ENCODE data around the gene PFDN1.

Gene PFDN1

DNA sequence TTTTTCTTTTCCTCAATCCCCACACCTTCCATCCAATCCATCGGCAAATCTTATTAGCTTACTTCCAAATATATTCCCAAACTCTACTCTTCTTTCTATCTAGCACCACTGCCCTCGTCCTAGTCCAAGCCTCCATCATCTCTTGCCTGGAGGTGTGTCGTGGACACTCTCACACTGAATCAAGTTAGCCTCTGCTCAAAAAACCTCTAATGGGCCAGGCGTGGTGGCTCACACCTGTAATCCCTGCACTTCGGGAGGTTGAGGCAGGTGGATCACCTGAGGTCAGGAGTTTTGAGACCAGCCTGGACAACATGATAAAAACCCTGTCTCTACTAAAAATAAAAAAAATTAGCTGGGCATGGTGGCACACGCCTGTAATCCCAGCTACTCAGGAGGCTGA lies 46.2 kb downstream of the PFDN1 start:
- Histone ChIP-seq H3K9ac (no peak overlapping the region), H4K20me1 (peaks cover 31% of the 10 kb centered on the region; the same call in 1 of the 2 replicates), H3K9me3 (peaks cover 16% of the 10 kb centered on the region; the same call in 1 of the 2 replicates), H3K27me3 (no peaks in the 10 kb centered on the region), H3K4me1 (peaks cover 35% of the 10 kb centered on the region), H3K4me3 (no peak overlapping the region), H3K36me3 (peaks cover 67% of the 10 kb centered on the region), H3K27ac (no peak overlapping the region), H3K4me2 (no peak overlapping the region)
- no peak for TF ChIP-seq Cebpa-rat (IDR thresholded peaks at IDR 0.05)

DNA sequence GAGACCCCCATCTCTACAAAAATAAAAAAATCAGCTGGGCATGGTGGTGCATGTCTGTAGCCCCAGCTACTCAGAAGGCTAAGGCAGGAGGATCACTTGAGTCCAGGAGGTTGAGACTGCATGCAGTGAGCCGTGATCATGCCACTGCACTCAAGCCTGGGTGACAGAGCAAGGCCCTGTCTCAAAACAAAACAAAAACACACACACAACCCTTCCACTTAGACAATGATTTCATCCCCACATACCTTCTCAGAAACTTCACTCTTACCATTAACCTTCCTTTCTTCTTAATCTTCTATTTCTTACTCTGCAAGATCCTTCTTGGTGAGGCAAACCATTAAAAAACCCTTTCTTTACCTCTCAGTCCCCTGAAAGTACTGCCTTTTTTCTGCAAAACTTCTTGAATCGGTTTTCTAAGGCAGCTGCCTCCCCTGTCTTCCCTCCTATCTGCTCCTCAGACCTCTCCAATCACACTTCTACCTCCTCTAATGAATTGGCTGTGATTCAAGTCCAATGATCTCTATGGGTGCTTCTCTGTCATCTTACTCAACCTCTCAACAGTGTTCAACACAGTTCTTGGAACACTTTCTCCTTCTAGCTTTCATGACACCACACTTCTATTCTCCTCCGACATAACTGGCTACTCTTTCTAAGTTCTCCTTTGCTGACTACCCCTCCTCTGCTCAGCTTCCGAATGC lies 47.3 kb downstream of the PFDN1 start:
- Histone ChIP-seq H3K4me1 (peaks cover 46% of the 10 kb centered on the region), H3K4me2 (no peak overlapping the region), H3K9me3 (peaks cover 13% of the 10 kb centered on the region; the same call in 1 of the 2 replicates), H3K36me3 (peaks cover 57% of the 10 kb centered on the region), H3K4me3 (no peak overlapping the region), H3K9ac (no peak overlapping the region), H3K27ac (no peak overlapping the region), H3K27me3 (no peaks in the 10 kb centered on the region), H4K20me1 (peaks cover 32% of the 10 kb centered on the region; the same call in 1 of the 2 replicates)
- TF ChIP-seq Cebpa-rat (IDR thresholded peaks at IDR 0.05) = no peak

DNA sequence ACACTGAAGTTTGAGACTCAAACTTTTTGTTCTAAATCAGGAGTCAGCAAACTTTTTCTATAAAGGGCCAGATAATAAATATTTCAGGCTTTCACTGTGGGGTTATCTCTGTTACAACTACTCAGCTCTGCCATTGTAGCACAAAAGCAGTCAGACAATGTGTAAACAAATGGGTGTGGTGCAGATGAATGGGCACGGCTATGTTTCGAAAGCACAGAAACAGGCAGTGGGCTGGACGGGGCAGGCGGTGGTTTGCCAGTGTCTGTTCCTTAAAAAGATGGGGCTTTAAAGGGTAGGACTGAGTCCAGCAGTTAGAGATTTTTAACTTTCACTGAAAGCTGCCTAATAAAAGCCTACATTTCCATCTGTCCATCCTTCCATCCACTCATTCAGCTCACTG lies 48.9 kb downstream of the PFDN1 start:
- no peak overlapping the region for H3K27ac ChIP-seq
- H3K27me3 ChIP-seq = no peaks in the 10 kb centered on the region
- H3K4me3 ChIP-seq = no peak overlapping the region
- peaks cover 62% of the 10 kb centered on the region for H3K4me1 ChIP-seq
- no peak for TF ChIP-seq Cebpa-rat (IDR thresholded peaks at IDR 0.05)
- peaks cover 32% of the 10 kb centered on the region; the same call in 1 of the 2 replicates for H4K20me1 ChIP-seq
- H3K36me3 ChIP-seq = peaks cover 46% of the 10 kb centered on the region
- H3K9me3 ChIP-seq = no peaks in the 10 kb centered on the region
- H3K9ac ChIP-seq = no peak overlapping the region
- H3K4me2 ChIP-seq = peak overlapping the region; percentile 73; the same call in 1 of the 2 replicates

DNA sequence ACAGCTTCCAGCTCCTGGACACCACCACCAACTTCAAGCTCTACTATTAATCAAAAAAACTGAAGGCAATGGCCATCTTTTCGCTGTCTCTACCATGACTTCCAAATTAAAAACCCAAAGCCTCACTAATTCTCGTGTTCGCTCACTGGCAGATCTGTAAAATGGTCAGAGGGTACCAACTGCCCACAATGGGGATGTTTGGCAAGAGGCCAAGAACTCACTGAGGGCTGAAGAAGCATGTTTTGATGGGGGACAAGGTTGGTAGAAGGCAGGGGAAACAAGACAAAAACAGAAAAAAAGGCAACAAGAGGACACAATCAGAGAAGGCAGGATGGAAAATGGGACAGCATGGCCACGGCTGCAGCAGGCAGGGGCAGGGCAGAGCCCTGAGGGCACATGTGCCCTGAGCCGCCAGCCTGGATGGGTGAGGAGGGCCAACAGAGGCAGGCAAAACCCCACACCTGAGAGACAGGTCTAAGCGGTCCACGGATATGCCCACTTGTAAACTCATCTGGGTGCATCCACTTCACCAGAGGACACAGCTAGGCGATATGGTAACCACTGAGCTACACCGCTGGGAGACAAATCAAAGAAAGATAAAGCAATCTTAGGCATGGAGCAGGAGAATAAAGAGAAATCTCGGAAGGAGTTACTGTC lies 50.3 kb downstream of the PFDN1 start:
- TF ChIP-seq Cebpa-rat (IDR thresholded peaks at IDR 0.05) = no peak
- Histone ChIP-seq H4K20me1 (peaks cover 32% of the 10 kb centered on the region; the same call in 1 of the 2 replicates), H3K27ac (peak overlapping the region; percentile 83), H3K4me2 (peak overlapping the region; percentile 73), H3K36me3 (peaks cover 32% of the 10 kb centered on the region), H3K4me3 (no peak overlapping the region; the same call in 1 of the 2 replicates), H3K27me3 (no peaks in the 10 kb centered on the region), H3K9ac (peak overlapping the region; percentile 61; the same call in 1 of the 2 replicates), H3K4me1 (peaks cover 76% of the 10 kb centered on the region), H3K9me3 (no peaks in the 10 kb centered on the region)

DNA sequence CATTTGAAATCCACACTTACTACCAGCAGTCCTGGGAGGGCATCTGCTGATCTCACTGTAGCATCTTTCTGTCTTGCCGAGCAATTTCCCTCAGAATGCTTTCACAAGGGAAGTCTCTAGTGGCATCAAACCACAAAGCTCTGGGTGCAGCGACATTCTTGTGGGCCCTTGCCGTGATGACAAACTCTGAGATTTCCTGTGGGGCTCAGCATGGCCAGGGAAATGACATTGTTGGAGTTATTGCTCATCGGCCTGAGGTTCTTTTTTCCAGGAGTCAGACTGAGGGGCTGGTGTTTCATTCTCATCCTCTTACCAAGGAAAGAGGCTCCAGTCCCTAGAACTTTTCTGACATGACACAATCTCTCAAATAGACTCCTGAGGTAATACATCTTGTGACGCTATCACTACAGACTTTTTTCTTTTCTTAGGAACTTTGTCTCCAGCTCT lies 51.4 kb downstream of the PFDN1 start:
- peak overlapping the region; percentile 73 for H3K4me2 ChIP-seq
- H3K27me3 ChIP-seq = no peaks in the 10 kb centered on the region
- peak overlapping the region; percentile 83 for H3K27ac ChIP-seq
- H4K20me1 ChIP-seq = peaks cover 32% of the 10 kb centered on the region; the same call in 1 of the 2 replicates
- H3K36me3 ChIP-seq = peaks cover 31% of the 10 kb centered on the region
- peak; percentile 57; the same call in 1 of the 2 replicates for TF ChIP-seq Cebpa-rat (IDR thresholded peaks at IDR 0.05)
- H3K9me3 ChIP-seq = no peaks in the 10 kb centered on the region
- H3K4me1 ChIP-seq = peaks cover 87% of the 10 kb centered on the region
- H3K9ac ChIP-seq = peak overlapping the region; percentile 61; the same call in 1 of the 2 replicates
- no peak overlapping the region; the same call in 1 of the 2 replicates for H3K4me3 ChIP-seq

DNA sequence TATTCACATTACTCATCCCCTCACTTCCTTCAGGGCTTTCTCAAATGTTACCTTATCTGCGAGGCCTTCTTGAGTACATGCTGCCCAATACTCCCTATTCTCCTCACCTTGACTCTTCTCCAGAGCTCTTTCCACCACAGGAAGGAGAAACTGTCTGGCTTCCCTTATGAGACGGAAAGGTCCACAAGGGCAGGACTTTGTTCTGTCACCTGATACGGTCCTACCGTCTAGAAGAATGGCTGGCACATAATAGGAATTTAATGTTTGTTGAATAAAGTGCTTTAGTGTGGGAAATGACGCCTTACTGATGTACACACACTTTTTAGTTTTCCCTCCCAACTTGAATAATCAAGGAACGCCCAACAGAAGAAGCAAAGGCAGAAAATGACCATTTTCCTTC lies 52.5 kb downstream of the PFDN1 start:
- Histone ChIP-seq H3K4me2 (peak overlapping the region; percentile 73), H3K27me3 (no peaks in the 10 kb centered on the region), H3K9me3 (no peaks in the 10 kb centered on the region), H3K4me1 (peaks cover 93% of the 10 kb centered on the region), H3K36me3 (peaks cover 25% of the 10 kb centered on the region), H3K9ac (no peak overlapping the region), H3K27ac (peak overlapping the region; percentile 54; the same call in 1 of the 2 replicates), H3K4me3 (no peak overlapping the region), H4K20me1 (peaks cover 25% of the 10 kb centered on the region; the same call in 1 of the 2 replicates)
- TF ChIP-seq Cebpa-rat (IDR thresholded peaks at IDR 0.05) = no peak

DNA sequence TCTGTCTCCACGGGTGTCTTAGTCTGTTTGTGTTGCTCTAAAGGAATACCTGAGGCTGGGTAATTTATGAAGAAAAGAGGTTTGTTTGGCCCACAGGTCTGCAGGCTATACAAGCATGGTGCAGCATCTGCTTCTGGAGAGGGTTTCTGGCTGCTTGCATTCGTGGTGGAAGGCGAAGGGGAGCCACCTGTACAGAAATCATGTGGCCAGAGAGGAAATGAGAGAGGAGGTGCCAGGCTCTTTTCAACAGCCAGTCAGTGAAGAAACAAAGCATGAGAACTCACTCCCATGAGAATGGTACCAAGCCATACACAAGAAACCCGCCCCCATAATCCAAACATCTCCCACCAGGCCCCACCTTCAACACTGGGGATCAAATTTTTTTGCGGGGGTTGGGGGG lies 53.4 kb downstream of the PFDN1 start:
- H3K9ac ChIP-seq = no peak overlapping the region; the same call in 1 of the 2 replicates
- peaks cover 100% of the 10 kb centered on the region for H3K4me1 ChIP-seq
- no peak overlapping the region for H3K4me3 ChIP-seq
- H3K27ac ChIP-seq = peak overlapping the region; percentile 54
- peaks cover 16% of the 10 kb centered on the region for H3K36me3 ChIP-seq
- H3K4me2 ChIP-seq = peak overlapping the region; percentile 73
- TF ChIP-seq Cebpa-rat (IDR thresholded peaks at IDR 0.05) = no peak
- H4K20me1 ChIP-seq = peaks cover 22% of the 10 kb centered on the region; the same call in 1 of the 2 replicates
- no peaks in the 10 kb centered on the region for H3K9me3 ChIP-seq
- H3K27me3 ChIP-seq = no peaks in the 10 kb centered on the region

DNA sequence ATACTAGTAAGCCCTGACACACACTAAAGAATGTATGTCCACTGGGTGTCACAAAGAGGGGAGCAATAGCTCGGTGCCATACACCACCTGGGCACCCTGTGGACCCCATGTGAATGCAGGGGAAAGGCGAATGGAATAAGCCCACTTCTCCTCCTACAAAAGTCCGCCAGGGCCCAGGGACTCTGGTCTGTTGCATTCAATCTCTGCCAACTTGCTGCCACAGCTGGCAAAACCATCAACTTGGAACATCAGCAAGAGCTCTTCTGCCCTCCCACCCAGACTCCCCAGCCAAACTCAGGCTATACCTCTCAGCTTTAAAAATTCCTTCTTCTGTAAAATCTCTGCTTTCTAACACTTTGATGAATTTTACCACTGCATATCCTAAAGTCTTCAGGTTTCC lies 54.5 kb downstream of the PFDN1 start:
- Histone ChIP-seq H3K4me2 (peak overlapping the region; percentile 73), H3K27me3 (no peaks in the 10 kb centered on the region), H3K9ac (no peak overlapping the region), H4K20me1 (peaks cover 18% of the 10 kb centered on the region; the same call in 1 of the 2 replicates), H3K9me3 (no peaks in the 10 kb centered on the region), H3K27ac (0 out of 2 replicates have a peak overlapping the region, but pooled peaks have one; percentile 6), H3K4me1 (peaks cover 97% of the 10 kb centered on the region), H3K36me3 (peaks cover 11% of the 10 kb centered on the region), H3K4me3 (no peak overlapping the region)
- TF ChIP-seq Cebpa-rat (IDR thresholded peaks at IDR 0.05) = no peak

DNA sequence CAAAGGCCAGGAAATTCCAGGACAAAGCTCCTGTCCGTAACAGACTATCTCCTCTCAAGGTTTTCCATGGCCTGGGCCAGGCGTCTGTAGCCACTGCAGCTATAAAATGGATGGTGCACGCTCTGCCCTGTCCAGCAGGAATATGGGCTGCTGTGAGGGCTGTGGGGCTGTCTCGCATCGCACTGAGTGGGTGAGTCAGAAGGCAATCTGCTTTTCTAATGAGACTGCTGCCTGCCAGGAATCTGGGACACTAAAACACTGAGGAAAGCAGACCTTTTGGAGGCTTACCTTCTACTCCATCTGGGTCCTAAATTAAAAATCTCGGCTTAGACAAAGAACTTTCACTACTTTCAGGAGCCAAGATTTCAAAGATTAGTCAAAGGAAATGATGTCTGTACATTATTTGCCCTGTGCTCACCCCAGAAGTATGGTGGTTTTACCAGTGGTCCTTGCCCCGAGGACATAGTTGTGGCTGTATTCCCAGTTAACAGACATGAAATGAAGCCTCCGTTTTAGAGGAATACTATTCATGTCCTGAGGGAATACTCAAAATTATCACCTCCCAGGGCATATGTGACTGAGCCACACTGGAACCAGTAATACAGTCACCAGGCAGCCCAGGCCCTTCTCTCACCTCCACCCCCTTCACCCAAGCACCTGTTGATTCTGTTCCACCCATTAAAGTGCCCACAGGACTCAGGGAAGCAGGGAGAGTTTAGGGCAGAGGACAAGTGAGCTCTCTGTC lies 56.4 kb downstream of the PFDN1 start:
- Histone ChIP-seq H3K9ac (peak overlapping the region; percentile 70), H3K4me3 (no peak overlapping the region; the same call in 1 of the 2 replicates), H3K27ac (peak overlapping the region; percentile 85), H3K36me3 (peaks cover 21% of the 10 kb centered on the region), H3K9me3 (no peaks in the 10 kb centered on the region), H3K4me1 (peaks cover 84% of the 10 kb centered on the region), H3K27me3 (no peaks in the 10 kb centered on the region), H3K4me2 (peak overlapping the region; percentile 84), H4K20me1 (peaks cover 2% of the 10 kb centered on the region; the same call in 1 of the 2 replicates)
- no peak for TF ChIP-seq Cebpa-rat (IDR thresholded peaks at IDR 0.05)

Measured in BLaER1 (cell line).